ENCODE measurements around the gene GID8.
"Not testable (repeated sequence)": the region's sequence is repeated elsewhere in the genome, so short reads cannot be mapped to it uniquely, and the experiment has no call there.

GID8 gene

DNA sequence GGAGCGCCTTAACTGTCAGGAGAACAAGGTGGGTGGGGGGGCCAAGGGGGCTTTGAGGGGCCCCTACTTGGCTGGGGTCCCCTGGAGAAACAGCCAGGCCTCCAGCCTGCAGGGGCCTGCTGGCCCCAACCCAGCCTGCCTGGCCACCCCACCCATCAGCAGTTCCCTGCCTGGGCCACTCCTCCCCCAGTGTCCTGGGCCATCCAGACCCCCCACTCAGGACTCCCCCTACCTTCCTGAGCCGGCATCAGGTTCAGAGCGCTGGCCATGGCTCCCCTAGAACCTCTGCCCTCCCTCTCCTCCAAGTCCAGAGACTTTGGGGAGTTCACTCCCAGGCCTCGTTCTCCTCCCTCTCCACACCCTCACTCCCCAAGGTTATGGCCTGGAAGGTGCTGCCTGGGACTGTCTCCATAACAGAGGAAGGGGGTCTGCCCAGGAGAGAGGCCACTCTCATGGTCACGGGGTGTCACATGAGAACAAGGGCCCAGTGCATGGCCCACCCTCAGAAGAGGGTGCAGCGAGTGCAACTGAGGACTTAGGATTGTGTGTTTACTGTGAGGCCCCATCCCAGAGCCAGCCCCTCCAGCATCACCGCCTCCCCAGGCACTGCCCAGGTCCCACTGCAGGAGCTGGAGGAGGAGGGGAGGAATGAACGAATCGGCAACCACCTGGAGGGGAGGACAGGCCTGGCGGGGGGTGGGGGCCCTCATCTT lies 20.6 kb downstream of the GID8 start:
- no peak for DNase-seq (ENCODE audit: low spot score)

DNA sequence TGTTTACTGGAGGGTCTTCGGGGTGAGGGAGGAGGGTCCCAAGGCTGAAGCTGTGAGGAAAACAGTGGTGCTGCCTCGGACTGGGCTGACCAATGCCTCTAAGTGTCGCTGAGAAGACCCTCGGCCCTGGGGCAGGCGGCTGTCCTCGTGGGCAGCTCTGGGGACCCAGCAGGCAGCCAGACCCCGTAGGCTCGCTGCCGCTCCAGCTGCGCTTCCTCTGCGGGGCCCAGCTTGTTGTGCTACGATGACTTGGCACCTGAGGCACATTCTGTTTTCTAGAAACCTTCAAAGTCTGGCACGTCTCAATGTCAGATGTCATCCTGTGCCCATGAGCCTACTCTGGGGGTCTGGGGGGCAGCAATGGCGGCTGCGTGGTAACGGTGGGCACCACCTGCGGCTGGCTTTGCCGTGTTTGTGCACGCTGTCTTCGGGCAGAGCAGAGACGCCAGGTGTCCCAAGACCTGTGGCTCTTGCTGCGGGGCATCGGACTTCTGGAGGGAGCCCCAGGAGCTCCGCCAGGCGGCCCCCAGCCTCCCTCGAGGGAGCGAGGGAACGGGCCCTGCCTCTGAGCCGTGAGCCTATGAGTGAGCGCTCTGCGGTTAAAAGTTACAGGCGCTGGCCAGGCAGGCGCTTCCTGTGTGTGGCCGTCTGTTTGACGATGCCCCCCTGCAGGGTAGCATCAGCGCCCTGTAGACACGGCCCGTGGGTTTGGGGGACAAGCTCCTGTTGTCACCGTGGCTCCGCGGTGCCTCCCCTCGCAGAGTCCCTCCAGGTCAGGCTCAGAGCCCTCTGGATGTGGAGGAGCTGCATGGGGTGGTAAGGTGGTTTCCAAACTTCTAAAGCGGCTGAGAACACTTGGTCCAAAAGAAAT lies 21.4 kb downstream of the GID8 start:
- DNase-seq (ENCODE audit: low spot score), result no peak

DNA sequence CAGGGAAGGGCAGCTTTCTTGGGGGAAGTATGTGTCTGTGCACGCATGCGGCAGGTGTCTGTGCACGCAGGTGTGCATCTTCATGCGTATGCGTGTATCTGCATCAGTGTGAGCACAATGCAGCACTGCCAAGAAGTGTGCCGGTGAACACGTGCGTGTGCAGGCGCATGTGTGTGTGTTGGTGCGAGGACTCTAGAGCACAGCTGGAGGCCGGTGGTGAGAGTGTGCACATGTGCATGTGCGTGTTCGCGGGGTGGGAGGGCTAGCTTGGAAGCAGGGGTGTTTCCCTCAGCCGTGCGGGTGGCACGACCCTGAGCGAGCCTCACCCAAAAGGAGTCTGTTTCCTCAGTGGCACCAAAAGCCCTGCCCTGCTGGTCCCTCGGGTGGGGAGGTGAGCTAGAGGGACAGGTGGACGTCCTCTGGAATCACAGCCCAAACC lies 22.1 kb downstream of the GID8 start:
- no peak for DNase-seq (ENCODE audit: low spot score)

- not testable (repeated sequence) for DNase-seq (ENCODE audit: low spot score)
Measured at GRCh38 chr20:62960446-62961309, 22.7 kb downstream of the GID8 start.

- no peak for DNase-seq (ENCODE audit: low spot score)
Measured at GRCh38 chr20:62961310-62961783, 23.4 kb downstream of the GID8 start.

DNA sequence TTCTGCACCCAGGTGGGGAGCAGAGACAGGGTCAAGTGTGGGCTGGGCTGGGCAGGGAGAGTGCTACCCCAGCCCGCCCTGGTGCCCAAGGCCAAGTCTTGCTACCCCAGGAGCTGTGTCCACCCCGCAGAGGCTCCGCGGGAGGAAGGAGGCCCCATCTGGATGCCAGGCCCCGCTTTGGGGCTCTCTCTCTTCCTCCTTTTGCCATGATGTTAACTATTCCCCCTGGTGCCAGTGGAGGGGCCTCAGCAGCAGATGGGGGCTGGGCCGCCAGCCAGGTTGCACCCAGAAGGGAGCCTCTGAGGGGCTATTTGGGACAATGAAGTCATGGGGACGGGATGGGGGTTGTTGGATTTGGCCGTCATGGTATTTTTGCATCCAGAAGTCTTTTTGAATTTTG lies 23.9 kb downstream of the GID8 start:
- no peak for DNase-seq (ENCODE audit: low spot score)

- DNase-seq (ENCODE audit: low spot score), result no peak
Measured at GRCh38 chr20:62962221-62962879, 24.4 kb downstream of the GID8 start.

- DNase-seq (ENCODE audit: low spot score), result no peak
Measured at GRCh38 chr20:62962891-62963613, 25.1 kb downstream of the GID8 start.

DNA sequence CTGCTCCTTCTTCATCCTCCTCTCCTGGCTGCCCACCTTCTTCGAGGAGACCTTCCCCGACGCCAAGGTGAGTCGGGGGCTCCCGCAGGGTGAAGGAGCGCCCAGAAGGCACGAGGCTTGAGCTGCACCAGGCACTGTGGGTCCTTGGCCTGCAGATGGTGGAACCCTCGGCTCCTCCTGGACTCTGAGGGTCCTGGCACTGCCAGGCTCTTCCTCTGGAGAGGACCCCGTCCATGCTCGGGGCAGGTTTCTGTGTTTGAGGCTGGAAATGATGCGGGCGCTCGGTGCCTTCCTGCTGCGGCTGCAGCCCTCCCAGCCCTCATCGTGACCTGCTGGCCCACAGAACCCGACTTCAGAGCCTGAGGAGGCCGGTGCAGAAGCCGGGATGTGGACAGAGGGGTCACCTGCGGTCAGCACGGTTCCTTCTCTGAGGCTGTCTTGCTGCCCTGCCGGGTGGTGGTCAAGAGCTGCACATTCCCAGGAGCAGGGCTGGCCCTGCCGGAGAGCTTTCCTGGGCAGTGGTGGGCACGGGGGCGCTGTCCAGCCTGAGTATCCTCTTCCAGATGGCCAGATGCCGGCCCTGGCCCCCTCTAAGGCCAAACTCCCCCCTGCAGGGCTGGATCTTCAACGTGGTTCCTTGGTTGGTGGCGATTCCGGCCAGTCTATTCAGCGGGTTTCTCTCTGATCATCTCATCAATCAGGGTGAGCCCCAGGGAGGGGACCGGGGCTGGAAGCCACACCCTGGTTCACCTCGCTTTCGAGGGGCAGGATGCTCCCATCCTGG lies 25.9 kb downstream of the GID8 start:
- no peak for DNase-seq (ENCODE audit: low spot score)

GRCh38 chr20:62964700-62965099 lies 26.8 kb downstream of the GID8 start:
- DNase-seq (ENCODE audit: low spot score), result no peak

DNA sequence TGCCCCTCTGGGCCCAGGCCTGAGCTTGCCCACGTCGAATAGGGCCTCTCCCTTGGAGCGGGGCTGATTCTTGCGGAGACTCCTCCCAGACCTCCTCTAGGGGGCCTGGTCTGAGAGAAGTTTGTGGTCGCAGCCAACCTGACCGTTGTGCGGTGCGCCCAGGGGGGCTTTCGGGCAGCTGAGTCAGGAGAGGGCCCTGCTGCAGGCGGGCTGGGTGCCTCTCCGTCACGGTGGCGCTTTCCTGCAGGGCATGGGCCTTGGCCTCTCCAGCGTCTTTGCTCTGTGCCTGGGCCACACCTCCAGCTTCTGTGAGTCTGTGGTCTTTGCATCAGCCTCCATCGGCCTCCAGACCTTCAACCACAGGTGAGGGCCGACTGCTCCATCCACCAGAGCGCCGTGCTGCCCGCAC lies 27.4 kb downstream of the GID8 start:
- DNase-seq (ENCODE audit: low spot score), result no peak

GRCh38 chr20:62966212-62967148 lies 28.5 kb downstream of the GID8 start:
- no peak for DNase-seq (ENCODE audit: low spot score)

DNA sequence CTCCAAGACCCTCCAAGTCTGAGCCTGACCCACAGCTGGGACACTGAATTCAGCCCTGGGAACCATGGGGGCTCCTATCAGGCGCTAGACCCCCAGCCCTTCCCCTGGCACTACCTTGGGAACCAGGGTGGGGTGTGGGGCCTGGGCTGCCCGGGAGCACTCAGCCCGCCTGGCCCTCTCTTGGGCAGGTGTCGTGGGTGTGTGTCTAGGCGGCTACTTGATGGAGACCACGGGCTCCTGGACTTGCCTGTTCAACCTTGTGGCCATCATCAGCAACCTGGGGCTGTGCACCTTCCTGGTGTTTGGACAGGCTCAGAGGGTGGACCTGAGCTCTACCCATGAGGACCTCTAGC lies 29.2 kb downstream of the GID8 start:
- DNase-seq (ENCODE audit: low spot score), result no peak

DNA sequence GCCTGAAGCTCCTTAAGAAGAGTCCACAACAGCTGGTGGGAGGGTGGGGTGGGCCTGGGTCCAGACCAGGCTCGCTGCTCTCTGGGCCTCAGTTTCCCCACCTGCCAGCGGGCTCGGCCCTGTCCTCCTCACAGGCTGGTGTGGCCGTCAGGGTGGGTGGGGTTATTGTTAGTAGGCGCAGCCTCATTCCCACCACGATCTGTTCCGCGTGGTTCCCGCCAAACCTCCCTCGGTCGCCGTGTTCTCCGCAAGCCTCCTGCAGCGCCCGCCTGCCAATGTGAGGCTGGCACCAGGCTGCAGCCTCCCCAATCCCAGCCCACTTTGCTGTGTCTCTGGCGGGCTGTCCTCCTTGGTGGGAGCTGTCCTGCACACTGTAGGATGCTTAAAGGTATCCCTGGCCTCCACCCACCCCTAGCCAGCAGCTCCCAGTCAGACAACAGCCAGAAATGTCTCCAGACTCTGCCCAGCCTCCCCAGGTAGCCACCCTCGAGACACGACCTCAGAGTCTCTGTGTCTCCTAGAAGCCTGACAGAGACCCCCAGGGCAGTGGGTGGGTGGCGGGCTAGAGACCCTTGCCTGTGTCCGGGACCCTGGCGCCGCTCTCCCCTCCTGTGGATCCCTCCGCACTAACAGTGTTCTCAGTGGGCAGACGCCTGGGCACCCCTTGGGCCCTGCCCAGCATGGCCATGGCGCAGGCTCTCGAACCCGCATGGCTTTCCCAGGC lies 29.8 kb downstream of the GID8 start:
- no peak for DNase-seq (ENCODE audit: low spot score)

GRCh38 chr20:62968378-62969178 lies 30.6 kb downstream of the GID8 start:
- no peak for DNase-seq (ENCODE audit: low spot score)

DNA sequence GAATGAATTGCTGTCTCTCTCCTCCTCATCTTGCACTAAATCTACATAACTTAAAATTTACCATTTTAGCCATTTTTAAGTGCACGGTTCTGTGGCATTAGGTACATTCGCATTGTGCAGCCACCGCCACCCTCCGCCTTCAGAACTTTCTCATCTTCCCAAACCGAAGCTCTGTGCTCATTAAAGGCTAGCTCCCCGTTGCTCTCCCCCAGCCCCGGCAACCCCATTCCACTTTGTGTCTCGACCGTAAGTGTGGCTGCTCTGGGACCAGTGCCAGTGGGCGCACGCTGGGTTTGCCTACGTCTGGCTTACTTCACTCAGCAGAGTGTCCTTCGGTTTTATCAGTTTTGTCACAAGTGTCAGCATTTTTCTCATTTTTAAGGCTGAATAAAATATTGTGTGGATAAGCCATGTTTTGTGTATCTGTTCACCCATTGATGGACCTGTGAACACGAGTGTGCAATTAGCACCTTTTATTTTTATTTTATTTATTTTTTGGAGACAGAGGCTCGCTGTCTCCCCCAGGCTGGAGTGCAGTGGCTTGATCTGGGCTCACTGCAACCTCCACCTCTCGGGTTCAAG lies 31.3 kb downstream of the GID8 start:
- DNase-seq (ENCODE audit: low spot score), result no peak

- no peak for DNase-seq (ENCODE audit: low spot score)
Measured at GRCh38 chr20:62969939-62970306, 32.0 kb downstream of the GID8 start.
